HG03457 (cell line): Measurements from ENCODE around the gene ADGRG3.
"Not testable (repeated sequence)": the region's sequence is repeated elsewhere in the genome, so short reads cannot be mapped to it uniquely, and the experiment has no call there.

Experiments
- ATAC-seq: cut with Tn5 transposase; IDR thresholded peaks from one replicate; pipeline ENCODE4 v1.9.1; 2021; ENCODE audit warnings: moderate number of reproducible peaks; ENCODE audit not compliant: unreplicated experiment

ADGRG3 gene

GRCh38 chr16:57712569-57712968, 44.5 kb downstream of the ADGRG3 start:
- ATAC-seq: not testable (repeated sequence)

- no peak for ATAC-seq
Observed at GRCh38 chr16:57713596-57713995, 45.5 kb downstream of the ADGRG3 start.

DNA sequence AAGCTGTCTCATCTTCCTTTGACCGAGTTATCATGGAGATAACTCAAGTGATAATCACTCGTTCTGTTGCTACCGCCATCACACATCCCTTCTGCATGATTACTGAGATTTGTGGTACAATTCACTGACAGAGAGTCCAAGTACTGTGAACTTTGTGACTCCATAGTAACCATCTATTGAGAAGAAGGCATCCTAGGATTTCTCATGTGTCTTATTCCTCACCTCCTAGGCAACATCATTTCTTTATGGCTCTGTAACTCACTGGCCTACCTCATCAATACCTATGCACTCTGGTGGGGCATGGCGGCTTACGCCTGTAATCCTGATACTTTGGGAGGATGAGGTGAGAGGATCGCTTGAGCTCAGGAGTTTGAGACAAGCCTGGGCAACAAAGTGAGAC, 45.9 kb downstream of the ADGRG3 start:
- ATAC-seq: no peak

DNA sequence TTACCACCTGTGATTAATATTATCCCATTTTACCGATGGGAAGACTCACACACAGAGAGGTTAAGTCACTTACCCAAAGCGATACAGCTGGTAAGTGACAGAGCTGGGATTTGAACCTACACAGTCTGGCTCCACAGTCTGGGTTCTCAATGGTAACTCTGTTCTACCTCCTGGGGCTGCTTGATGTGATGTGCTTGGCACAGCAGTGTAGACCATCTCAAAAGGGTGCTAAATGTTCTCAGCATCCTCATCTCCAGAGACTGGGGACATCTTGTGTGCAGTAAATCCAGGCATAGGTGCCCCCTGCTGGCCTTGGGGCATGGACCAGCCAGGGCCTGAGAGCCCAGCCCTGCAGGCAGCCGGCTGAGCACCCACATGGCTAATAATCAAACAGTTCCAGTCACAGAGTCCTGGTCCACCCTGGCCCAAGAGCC, 52.1 kb downstream of the ADGRG3 start:
- no peak for ATAC-seq

DNA sequence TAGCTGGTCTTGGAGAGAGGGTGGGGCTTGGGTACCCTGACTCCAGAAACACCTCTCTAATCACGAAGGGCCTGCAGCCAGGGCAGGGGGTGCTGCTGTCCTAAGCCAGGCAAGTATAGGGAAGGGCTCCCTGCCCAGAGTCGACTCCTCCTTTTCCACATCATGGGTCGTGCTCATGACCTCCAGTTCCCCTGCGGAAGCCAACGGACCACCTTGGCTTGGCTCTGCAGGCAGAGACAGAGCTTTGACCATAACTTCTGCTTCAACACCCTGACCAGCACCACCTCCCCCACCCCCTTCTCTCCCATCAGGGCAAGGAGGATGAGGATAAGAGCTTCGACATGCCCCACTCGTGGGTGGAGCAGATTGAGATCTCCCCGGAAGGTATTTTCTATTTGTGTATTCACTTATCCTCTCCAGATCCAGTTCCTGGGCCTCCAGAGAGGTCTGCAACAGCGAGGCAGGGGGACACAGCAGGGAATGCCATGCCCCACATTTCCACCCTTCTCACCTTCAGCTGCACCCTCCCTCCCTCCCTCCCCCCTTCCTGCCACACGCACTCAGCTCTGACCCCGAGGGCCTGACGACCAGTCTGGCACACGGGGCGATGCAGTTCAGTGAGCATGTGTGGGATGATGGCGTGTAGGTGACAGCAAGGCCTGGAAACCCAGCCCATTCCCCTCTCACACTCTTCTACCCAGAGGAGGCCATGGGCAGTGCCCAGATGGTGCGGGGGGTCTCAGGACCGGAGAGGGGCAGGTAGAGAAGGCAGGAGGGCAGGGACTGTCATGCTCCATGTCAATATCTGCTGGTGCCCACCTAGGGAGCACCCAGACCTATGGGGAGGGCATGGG, 53.5 kb downstream of the ADGRG3 start:
- no peak for ATAC-seq

DNA sequence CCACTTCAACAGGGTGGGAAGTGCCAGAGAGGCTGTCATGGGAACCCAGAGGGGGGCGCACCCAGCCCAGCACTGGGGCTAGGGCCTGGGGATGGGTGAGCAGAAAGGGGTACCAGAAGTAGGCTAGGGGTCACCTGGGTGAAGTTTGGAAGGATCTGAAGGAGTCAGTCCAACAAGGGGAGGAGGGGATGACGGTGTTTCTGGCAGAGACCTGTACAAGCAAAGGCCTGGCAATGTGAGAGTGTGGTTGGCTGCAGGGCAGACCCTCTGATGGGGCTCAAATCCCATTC, 54.0 kb downstream of the ADGRG3 start:
- no peak for ATAC-seq

DNA sequence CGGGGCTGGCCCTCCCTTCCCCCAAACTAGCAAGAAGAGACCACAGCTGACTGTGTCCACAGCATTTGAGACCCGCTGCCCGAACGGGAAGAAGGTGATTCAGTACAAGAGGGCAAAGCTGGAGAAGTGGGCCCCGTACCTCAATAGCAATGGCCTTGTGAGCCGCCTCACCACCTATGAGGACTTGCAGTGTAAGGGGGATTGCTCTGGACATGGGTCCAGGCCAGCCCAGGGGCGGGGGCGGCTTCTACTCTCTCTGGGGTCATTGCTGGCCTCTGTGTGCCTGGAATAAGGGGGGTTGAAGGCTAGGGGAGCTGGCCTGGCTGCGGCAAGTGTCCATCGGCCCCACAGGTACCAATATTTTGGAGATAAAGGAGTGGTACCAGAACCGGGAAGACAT, 54.5 kb downstream of the ADGRG3 start:
- no peak for ATAC-seq

GRCh38 chr16:57723170-57723569, 55.1 kb downstream of the ADGRG3 start:
- ATAC-seq: no peak

DNA sequence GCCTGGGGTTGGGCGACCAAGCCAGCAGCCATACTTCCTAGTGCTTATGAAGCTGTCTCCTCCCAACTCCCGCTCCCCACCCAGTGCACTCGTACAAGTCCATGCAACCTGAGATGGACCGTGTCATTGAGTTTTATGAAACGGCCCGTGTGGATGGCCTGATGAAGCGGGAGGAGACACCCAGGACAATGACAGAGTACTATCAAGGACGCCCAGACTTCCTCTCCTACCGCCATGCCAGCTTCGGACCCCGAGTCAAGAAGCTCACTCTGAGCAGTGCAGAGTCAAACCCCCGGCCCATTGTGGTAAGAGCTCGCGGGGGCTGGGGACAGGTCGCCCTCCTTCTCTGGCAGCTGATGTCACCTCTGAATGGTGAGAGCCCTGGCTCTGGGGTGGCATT, 56.4 kb downstream of the ADGRG3 start:
- no peak for ATAC-seq

- no peak for ATAC-seq
Observed at GRCh38 chr16:57725151-57725550, 57.0 kb downstream of the ADGRG3 start.

- ATAC-seq: no peak
Observed at GRCh38 chr16:57725554-57725953, 57.4 kb downstream of the ADGRG3 start.

- ATAC-seq: no peak
Observed at GRCh38 chr16:57725976-57726375, 57.9 kb downstream of the ADGRG3 start.

DNA sequence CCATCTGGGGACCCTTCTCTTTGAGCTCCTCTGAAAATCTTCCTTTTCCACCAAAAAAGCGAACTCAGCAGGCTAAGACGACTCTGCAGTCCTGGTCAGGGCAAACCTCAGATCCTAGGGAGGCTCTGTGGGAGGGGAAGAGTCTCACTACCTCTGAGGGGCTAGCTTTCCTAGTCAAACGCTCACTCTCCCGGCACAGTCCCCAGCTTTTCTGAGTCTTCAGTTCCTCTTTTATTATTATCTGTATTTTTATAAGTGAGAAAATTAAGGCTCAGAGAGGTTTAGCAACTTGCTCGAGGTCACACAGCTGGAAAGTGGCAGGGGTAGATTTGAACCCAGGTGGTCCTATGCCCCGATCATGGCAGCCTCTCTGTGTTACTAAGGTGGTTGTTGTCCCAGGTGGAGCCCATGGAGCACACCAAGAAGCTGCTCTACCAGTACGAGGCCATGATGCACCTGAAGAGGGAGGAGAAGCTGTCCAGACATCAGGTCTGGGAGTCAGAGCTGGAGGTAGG, 58.4 kb downstream of the ADGRG3 start:
- ATAC-seq: no peak

- no peak for ATAC-seq
Observed at GRCh38 chr16:57727610-57728009, 59.5 kb downstream of the ADGRG3 start.

GRCh38 chr16:57728336-57729181, 60.5 kb downstream of the ADGRG3 start:
- no peak for ATAC-seq

DNA sequence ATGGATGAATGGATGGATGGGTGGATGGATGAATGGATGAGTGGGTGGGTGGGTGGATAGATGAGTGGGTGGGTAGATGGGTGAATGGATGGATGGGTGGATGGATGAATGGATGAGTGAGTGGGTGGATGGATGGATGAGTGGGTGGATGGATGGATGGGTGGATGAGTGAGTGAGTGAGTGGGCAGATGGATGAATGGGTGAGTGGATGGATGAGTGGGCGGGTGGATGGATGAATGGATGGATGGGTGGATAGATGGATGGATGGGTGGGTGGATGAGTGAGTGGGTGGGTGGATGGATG, 61.0 kb downstream of the ADGRG3 start:
- no peak for ATAC-seq

- not testable (repeated sequence) for ATAC-seq
Observed at GRCh38 chr16:57729852-57730251, 61.7 kb downstream of the ADGRG3 start.

DNA sequence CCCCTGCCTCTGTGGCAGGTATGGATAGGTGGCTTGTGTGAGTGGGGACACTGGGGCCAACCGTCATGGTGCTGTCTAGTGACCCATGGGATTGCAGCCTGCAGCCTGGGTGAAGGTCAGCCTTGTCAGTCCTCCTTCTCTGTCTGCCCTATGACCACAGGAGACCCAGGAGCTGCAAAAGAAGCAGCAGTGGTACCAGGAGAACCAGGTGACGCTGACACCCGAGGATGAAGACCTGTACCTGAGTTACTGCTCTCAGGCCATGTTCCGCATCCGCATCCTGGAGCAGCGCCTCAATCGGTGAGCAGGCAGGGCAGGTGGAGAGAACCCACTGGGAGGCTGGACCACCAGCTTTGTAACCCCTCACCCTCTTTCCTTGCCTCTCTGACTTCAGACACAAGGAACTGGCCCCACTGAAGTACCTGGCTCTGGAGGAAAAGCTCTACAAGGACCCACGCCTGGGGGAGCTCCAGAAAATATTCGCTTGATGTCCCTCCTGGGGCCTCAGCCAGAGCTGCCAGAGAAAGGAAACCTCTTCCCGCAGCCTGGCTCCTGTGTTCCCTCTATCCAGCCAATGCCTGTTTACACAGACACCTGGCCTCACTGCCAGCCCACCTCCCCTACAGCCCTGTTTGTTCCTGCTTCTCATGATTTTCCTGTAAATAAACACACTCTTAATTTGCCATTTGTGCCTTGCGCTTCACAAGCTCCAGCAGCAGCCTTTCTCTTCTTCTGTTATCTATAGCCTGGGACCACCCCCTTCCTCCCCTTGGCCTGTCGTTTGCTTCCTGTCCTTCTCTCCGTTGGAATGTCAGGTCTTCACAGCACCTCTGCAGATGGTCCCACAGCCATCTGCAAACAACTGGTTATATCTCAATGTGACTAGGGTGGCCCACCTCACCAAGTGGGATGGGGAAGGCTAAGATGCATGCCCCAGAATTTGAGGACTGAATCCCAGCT, 62.9 kb downstream of the ADGRG3 start:
- no peak for ATAC-seq

DNA sequence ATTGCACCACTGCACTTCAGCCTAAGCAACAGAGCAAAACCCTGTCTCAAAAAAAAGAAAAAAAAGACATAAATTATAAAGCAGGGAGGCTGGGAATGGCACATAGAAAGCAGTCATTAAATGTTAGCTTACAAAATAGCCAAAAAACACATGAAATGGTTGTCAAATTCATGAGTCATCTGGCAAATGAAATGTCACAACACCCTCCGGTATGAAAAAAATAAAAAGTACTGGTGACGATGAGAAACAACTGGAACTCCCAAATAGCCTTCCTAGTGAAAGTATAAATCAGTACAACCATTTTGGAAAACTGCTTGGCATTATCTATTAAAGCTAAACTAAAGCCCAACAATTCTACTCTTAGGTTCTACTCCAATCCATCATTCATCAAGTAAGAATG, 63.9 kb downstream of the ADGRG3 start:
- no peak for ATAC-seq

DNA sequence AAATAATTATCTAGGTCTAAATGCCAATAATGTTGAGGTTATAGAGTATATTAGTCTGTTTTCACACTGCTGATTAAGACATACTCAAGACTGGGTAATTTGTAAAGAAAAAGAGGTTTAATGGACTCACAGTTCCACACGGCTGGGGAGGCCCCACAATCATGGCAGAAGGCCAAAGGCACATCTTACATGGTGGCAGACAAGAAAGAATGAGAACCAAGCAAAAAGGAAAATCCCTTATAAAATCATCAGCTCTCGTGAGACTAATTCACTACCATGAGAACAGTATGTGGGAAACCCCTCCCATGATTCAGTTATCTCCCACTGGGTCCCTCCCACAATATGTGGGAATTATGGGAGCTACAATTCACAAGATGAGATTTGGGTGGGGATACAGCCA, 64.6 kb downstream of the ADGRG3 start:
- no peak for ATAC-seq

DNA sequence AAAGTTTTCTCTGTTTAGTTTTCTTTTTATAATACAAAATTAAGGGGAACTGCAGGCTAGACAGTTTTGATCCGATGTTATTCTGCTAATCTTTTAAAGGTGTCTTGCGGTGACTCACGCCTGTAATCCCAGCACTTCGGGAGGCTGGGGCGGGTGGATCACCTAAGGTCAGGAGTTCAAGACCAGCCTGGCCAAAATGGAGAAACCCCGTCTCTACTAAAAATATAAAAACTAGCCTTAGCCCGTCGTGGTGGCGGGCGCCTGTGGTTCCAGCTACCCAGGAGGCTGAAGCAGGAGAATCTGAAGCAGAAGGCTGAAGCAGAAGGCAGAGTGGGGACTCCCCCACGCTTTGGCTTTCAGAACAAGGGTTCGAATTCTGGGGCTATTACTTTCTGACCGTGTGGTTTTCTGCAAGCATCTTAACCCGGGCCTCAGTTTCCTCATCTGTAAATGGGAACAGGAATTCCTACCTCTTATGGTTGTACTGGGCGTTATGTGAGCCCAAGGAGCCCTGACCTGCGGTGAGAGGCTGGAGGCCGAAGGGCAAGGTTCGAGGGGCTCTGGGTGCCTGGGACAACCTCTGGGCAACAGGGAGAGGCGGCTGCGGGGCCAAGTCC, 66.3 kb downstream of the ADGRG3 start:
- ATAC-seq: no peak
